Calu3 (cell line): Measurements from ENCODE around the gene SEC14L5. TPM values are rescaled to one million over a fixed set of nuclear protein-coding genes. Genes with fewer than 3 reads are reported as not detected.

Experiments used
- BruUV-seq: library from RNA; stranded (reverse); fragments of 400-500 nt; replicated peaks from 2 replicates; lab custom pipeline; 2021; lab: Mats Ljungman, UMichigan
- CTCF ChIA-PET: fragments of 300-600 bp; sonication (Branson Sonifier 250); formaldehyde crosslinking; loops from one replicate; lab custom pipeline; 2022; ENCODE audit warnings: antibody characterized with exemption; lab: Charles Lee
- DNase-seq: peaks from one replicate; pipeline ENCODE4 v3.0.0; 2022
- H3K27ac Mint-ChIP-seq: one replicate; pipeline ENCODE4 v1.8.0; 2022; ENCODE audit warnings: mixed read lengths; ENCODE audit not compliant: unreplicated experiment
- H3K27me3 Mint-ChIP-seq: one replicate; pipeline ENCODE4 v1.8.0; 2022; ENCODE audit warnings: mixed read lengths; ENCODE audit not compliant: unreplicated experiment
- H3K36me3 Mint-ChIP-seq: one replicate; pipeline ENCODE4 v1.8.0; 2022; ENCODE audit warnings: mild to moderate bottlenecking, moderate library complexity, mixed read lengths; ENCODE audit not compliant: insufficient read depth, unreplicated experiment
- H3K4me1 Mint-ChIP-seq: one replicate; pipeline ENCODE4 v1.8.0; 2022; ENCODE audit warnings: mild to moderate bottlenecking, low read depth, mixed read lengths; ENCODE audit not compliant: unreplicated experiment
- H3K4me3 Mint-ChIP-seq: one replicate; pipeline ENCODE4 v1.8.0; 2022; ENCODE audit warnings: mild to moderate bottlenecking, low read depth, moderate library complexity, mixed read lengths; ENCODE audit not compliant: unreplicated experiment
- H3K9me3 Mint-ChIP-seq: one replicate; pipeline ENCODE4 v1.8.0; 2022; ENCODE audit warnings: low read depth, mixed read lengths; ENCODE audit not compliant: unreplicated experiment
- intact Hi-C: fragments of 100-400 bp; cut with micrococcal nuclease; formaldehyde crosslinking; loops from one replicate; pipeline ENCODE4 v1.10.0; 2022; ENCODE audit not compliant: unreplicated experiment
- total RNA-seq: library from RNA; stranded (reverse); gene quantifications from 2 replicates; pipeline ENCODE4 v1.2.3, GENCODE V29; 2022
- TF ChIP-seq, protein P1 (sequence below): fragments of 200-600 bp; IDR thresholded peaks from one replicate; pipeline ENCODE4 v1.8.0; 2022; ENCODE audit warnings: antibody characterized with exemption; ENCODE audit not compliant: unreplicated experiment

The SEC14L5 gene
- total RNA-seq, 1 experiment from 2014 or later: 0.52 TPM

- Mint-ChIP-seq H3K36me3 (no peaks in the 10 kb centered on the region), H3K4me1 (no peaks in the 10 kb centered on the region), H3K27me3 (peaks cover 94% of the 10 kb centered on the region), H3K4me3 (no peak overlapping the region), H3K27ac (no peak overlapping the region), H3K9me3 (no peaks in the 10 kb centered on the region)
- DNase-seq: no peak
- intact Hi-C loops: loop anchor here (5.0 kb wide), 1 partner anchor 307 kb away; no protein-coding TSS in a partner anchor
- TF ChIP-seq, protein P1, sequence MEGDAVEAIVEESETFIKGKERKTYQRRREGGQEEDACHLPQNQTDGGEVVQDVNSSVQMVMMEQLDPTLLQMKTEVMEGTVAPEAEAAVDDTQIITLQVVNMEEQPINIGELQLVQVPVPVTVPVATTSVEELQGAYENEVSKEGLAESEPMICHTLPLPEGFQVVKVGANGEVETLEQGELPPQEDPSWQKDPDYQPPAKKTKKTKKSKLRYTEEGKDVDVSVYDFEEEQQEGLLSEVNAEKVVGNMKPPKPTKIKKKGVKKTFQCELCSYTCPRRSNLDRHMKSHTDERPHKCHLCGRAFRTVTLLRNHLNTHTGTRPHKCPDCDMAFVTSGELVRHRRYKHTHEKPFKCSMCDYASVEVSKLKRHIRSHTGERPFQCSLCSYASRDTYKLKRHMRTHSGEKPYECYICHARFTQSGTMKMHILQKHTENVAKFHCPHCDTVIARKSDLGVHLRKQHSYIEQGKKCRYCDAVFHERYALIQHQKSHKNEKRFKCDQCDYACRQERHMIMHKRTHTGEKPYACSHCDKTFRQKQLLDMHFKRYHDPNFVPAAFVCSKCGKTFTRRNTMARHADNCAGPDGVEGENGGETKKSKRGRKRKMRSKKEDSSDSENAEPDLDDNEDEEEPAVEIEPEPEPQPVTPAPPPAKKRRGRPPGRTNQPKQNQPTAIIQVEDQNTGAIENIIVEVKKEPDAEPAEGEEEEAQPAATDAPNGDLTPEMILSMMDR: no peak
- CTCF ChIA-PET: no interaction called here
- BruUV-seq: no TSS peak
Measured at GRCh38 chr16:5045499-5046115, 87.5 kb downstream of the SEC14L5 start.

DNA sequence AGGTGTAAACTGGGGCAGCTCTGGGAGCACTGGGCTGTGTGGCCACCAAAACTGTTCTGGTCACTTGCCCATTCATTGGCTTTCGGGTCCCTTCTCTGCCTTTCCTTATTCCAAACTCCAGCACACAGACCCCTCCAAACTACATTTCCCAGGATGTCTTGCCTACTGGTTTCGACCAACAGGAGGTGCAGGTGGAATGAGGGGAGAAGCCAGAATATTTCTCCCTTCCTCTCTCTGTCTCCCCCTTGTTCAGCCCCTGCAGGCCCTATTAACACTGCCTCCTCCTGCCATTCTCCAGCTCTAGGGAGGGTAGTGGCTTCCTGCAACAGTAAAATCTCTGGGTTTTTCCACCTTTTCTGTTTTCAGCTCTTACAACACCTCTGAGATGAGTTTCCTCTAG lies 88.8 kb downstream of the SEC14L5 start:
- Mint-ChIP-seq H3K27ac (no peak overlapping the region), H3K36me3 (no peaks in the 10 kb centered on the region), H3K27me3 (peaks cover 94% of the 10 kb centered on the region), H3K4me3 (no peak overlapping the region), H3K4me1 (no peaks in the 10 kb centered on the region), H3K9me3 (no peaks in the 10 kb centered on the region)
- BruUV-seq: no TSS peak
- CTCF ChIA-PET: interaction anchor here (0.7 to 0.8 kb wide), 2 partner anchors 381 to 1610 kb away, joined by 3 to 4 read pairs; no protein-coding TSS in a partner anchor
- TF ChIP-seq, protein P1: no peak
- intact Hi-C loops: loop anchor here (5.0 kb wide), 1 partner anchor 305 kb away; no protein-coding TSS in a partner anchor
- DNase-seq: no peak

DNA sequence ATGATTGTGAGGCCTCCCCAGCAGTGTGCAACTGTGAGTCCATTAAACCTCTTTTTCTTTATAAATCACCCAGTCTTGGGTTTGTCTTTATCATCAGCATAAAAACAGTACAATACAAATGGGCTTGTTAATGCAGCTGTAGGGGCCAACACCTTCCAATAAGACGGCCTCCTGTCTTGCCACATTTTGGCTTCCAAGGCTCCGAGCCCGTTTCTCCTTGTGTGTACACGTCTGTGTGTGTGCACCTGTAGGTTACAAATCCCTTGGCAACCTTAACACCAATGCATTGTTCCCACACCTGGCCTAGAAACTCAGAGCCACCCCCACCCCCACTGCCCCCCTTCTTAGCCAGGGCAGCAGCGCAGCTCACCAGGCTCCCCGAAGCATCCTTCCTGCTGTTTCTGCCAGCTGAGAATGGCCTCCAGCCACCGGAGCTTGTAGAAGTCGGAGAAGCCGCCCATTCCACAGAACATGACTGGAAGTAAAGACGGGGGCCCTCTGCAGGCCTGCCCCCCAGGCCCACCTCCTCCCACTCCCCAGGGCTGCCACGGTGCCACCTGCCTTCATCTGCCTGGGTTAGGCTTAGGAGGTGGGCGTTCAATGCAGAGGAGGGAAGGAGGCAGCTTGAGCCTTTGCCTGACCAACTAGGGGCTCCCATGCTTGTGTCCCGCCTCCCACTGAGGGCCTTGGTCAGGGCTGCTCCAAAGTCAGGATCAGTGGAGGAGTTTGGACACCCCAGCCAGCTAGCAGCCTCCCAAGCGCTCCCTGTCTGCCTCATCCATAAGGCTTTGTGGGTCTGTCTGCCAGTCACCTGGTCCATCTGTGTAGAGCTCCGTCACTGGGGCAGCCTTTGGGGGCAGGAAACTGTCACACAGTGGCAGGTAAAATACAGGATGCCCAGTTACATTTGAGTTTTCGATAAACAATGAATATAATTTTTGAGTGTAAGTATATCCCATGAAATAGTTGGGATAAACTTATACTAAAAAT lies 97.0 kb downstream of the SEC14L5 start:
- intact Hi-C loops: no loop called here
- Mint-ChIP-seq H3K27me3 (peaks cover 68% of the 10 kb centered on the region), H3K36me3 (no peaks in the 10 kb centered on the region), H3K27ac (no peak overlapping the region), H3K9me3 (no peaks in the 10 kb centered on the region), H3K4me3 (no peak overlapping the region), H3K4me1 (no peaks in the 10 kb centered on the region)
- TF ChIP-seq, protein P1: no peak
- CTCF ChIA-PET: no interaction called here
- BruUV-seq: no TSS peak
- no peak for DNase-seq

DNA sequence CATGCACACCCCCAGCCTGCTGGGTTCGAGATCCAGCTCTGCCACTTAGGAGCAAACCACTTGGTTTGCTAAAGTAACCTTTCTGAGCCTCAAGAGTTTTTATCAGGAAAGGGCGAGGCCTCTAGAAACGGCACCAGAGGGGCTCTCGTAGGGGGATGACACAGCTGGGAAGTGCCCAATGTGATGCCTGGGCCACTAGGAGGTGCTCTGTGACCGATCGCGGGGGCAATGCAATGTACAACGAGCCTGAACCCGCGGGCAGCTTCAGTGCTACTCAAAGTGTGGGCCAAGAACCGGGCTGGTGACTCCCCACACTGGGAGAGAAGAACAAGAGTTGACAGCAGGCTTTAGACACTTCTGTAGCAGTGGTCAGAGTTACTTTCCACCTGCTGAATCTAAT lies 98.2 kb downstream of the SEC14L5 start:
- no peak overlapping the region for H3K4me3 Mint-ChIP-seq
- CTCF ChIA-PET: no interaction called here
- no peak overlapping the region for H3K27ac Mint-ChIP-seq
- peak; percentile 53 for DNase-seq
- H3K9me3 Mint-ChIP-seq: no peaks in the 10 kb centered on the region
- intact Hi-C loops: no loop called here
- H3K27me3 Mint-ChIP-seq: peaks cover 68% of the 10 kb centered on the region
- H3K36me3 Mint-ChIP-seq: no peaks in the 10 kb centered on the region
- no peaks in the 10 kb centered on the region for H3K4me1 Mint-ChIP-seq
- TF ChIP-seq, protein P1: peak; percentile 40
- no TSS peak for BruUV-seq
